Hepatocyte (in vitro differentiated cells): ENCODE measurements around the gene CD58. TPM values are rescaled to one million over a fixed set of nuclear protein-coding genes. Genes with fewer than 3 reads are reported as not detected.

Source experiments
- DNase-seq: peaks from one replicate; pipeline ENCODE4 v3.0.0-alpha.2; 2016; ENCODE audit warnings: low spot score
- H2AFZ ChIP-seq: fragments of 200-600 bp; sonication (generic); 2 replicates; pipeline ENCODE4 v1.6.0; 2016; ENCODE audit warnings: antibody characterized with exemption, mild to moderate bottlenecking
- H3K27ac ChIP-seq: fragments of 200-600 bp; sonication (generic); 2 replicates; pipeline ENCODE4 v1.5.1; 2016; ENCODE audit warnings: mild to moderate bottlenecking
- H3K27me3 ChIP-seq: fragments of 200-600 bp; sonication (generic); 2 replicates; pipeline ENCODE4 v1.6.1; 2016
- H3K36me3 ChIP-seq: fragments of 200-600 bp; sonication (generic); replicated peaks from 2 replicates; pipeline ENCODE4 v1.5.1; 2016; ENCODE audit warnings: low read depth; ENCODE audit not compliant: insufficient read depth
- H3K4me1 ChIP-seq: fragments of 200-600 bp; sonication (generic); 2 replicates; pipeline ENCODE4 v1.5.1; 2016; ENCODE audit warnings: mild to moderate bottlenecking, moderate library complexity; ENCODE audit not compliant: insufficient read depth
- H3K4me2 ChIP-seq: fragments of 200-600 bp; sonication (generic); 2 replicates; pipeline ENCODE4 v1.6.0; 2016
- H3K4me3 ChIP-seq: fragments of 200-600 bp; sonication (generic); 2 replicates; pipeline ENCODE4 v1.5.1; 2016; ENCODE audit warnings: mild to moderate bottlenecking
- H3K79me2 ChIP-seq: fragments of 200-600 bp; sonication (generic); 2 replicates; pipeline ENCODE4 v1.6.0; 2017; ENCODE audit warnings: mild to moderate bottlenecking
- H3K9me2 ChIP-seq: fragments of 200-600 bp; sonication (generic); replicated peaks from 2 replicates; pipeline ENCODE4 v1.6.0; 2017; ENCODE audit warnings: mild to moderate bottlenecking; ENCODE audit not compliant: insufficient read depth
- H3K9me3 ChIP-seq: fragments of 200-600 bp; sonication (generic); 2 replicates; pipeline ENCODE4 v1.5.1; 2016; ENCODE audit warnings: low read depth, mild to moderate bottlenecking
- H4K20me1 ChIP-seq: fragments of 200-600 bp; sonication (generic); 2 replicates; pipeline ENCODE4 v1.6.0; 2016; ENCODE audit warnings: mild to moderate bottlenecking; ENCODE audit not compliant: insufficient read depth, poor library complexity, severe bottlenecking
- CTCF ChIP-seq: fragments of 200-600 bp; sonication (generic); IDR thresholded peaks from 2 replicates; pipeline ENCODE4 v1.5.1; 2016; ENCODE audit warnings: antibody characterized with exemption, mild to moderate bottlenecking; ENCODE audit not compliant: poor library complexity
- EZH2 ChIP-seq: fragments of 200-600 bp; sonication (generic); IDR thresholded peaks from 2 replicates; pipeline ENCODE4 v1.6.1; 2016; ENCODE audit warnings: antibody characterized with exemption, mild to moderate bottlenecking, borderline replicate concordance
- EZH2phosphoT487 ChIP-seq: fragments of 200-600 bp; sonication (generic); IDR thresholded peaks from one replicate; pipeline ENCODE4 v1.6.1; 2018; ENCODE audit warnings: antibody characterized with exemption, mild to moderate bottlenecking, low read depth, moderate library complexity; ENCODE audit not compliant: unreplicated experiment, severe bottlenecking
- WGBS: methylation state at CpG from one replicate; pipeline ENCODE4 v1.1.6; 2016; ENCODE audit warnings: low lambda C conversion rate; ENCODE audit errors: missing lambda C conversion rate; 5-methylcytosine and 5-hydroxymethylcytosine counted together
- polyA plus RNA-seq: library from polyadenylated mRNA; unstranded; fragments of >200 nt; fragmentation: Nextera tagmentation; extraction: Ambion mirVana; gene quantifications from 2 replicates; pipeline ENCODE4 v1.2.1, GENCODE V29; 2016
- total RNA-seq: library from RNA; depleted of rRNA; stranded (reverse); fragments of >200 nt; gene quantifications from 2 replicates; pipeline ENCODE4 v1.2.3, GENCODE V29; 2014

The CD58 gene
- total and polyA plus RNA-seq, 2 experiments from 2014 or later, result 14.4 to 26.9 TPM

DNA sequence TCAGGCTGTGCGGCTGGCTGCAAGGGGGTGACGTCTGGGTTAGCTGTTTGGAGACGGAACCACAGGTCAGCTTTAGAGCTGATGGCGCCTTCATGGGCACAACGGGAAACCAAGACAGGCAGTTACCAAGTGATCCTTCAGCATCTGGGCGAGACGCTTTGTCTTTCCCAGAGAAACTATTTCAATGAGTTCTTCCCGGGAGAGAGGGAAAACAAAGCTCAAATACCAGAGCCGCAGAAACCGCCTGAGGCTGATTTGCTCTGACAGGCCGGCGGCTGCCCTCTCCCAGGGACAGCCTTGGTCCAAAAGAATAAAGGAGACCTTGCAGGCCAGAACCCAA is 76.5 kb downstream of the CD58 start:
- no peak for DNase-seq
- Histone ChIP-seq H3K4me3 (no peak overlapping the region), H3K9me2 (no peaks in the 10 kb centered on the region), H4K20me1 (no peaks in the 10 kb centered on the region), H3K36me3 (no peaks in the 10 kb centered on the region), H3K4me1 (peaks cover 45% of the 10 kb centered on the region), H3K27ac (peak overlapping the region; percentile 69), H2AFZ (no peak overlapping the region), H3K79me2 (peaks cover 2% of the 10 kb centered on the region), H3K27me3 (no peaks in the 10 kb centered on the region), H3K9me3 (no peaks in the 10 kb centered on the region), H3K4me2 (peak overlapping the region; percentile 50)
- TF ChIP-seq EZH2phosphoT487 (no peak), EZH2 (no peak), CTCF (no peak)
- WGBS, result 62% methylated on average over 12 of the region's 12 CpGs

- Histone ChIP-seq H3K36me3 (no peaks in the 10 kb centered on the region), H3K79me2 (peaks cover 2% of the 10 kb centered on the region)
- 94% methylated on average over 29 of the region's 29 CpGs for WGBS
These were observed 77.1 kb downstream of the CD58 start for GRCh38 chr1:116493484-116494352.

DNA sequence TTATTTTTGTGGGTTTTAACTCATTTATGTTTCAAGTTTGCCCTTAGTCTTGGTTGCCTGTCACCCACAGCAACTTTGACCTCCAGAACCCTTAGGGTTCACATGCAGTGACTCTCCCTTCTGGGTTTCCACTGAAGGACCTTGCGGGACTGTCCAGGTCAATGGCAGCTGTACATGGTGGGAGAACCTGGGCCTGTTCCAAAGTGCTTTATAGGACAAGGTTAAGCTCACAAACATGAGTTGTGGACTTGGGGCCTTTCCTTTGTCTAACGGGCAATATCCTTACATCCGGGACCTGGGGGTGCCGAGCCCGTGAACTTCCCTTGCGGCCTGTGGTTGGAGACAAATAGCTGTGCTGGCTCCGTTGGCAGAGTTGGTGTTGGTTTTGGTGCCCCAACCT is 77.8 kb downstream of the CD58 start:
- no peak for DNase-seq
- no peaks in the 10 kb centered on the region for H3K36me3 ChIP-seq
- H3K79me2 ChIP-seq, result no peaks in the 10 kb centered on the region
- H4K20me1 ChIP-seq, result no peaks in the 10 kb centered on the region
- no peak for TF ChIP-seq EZH2phosphoT487
- TF ChIP-seq EZH2, result no peak
- TF ChIP-seq CTCF, result no peak
- H2AFZ ChIP-seq, result no peak overlapping the region
- no peak overlapping the region for H3K4me3 ChIP-seq
- no peaks in the 10 kb centered on the region for H3K9me3 ChIP-seq
- 96% methylated on average over 7 of the region's 7 CpGs for WGBS
- H3K9me2 ChIP-seq, result no peaks in the 10 kb centered on the region
- H3K4me2 ChIP-seq, result no peak overlapping the region
- peak overlapping the region; percentile 31 for H3K27ac ChIP-seq
- no peaks in the 10 kb centered on the region for H3K27me3 ChIP-seq
- peaks cover 50% of the 10 kb centered on the region for H3K4me1 ChIP-seq

More at GRCh38 chr1:116493484-116494352, 77.1 kb downstream of the CD58 start:
- no peaks in the 10 kb centered on the region for H3K9me3 ChIP-seq
- no peaks in the 10 kb centered on the region for H3K27me3 ChIP-seq
- H3K9me2 ChIP-seq, result no peaks in the 10 kb centered on the region
- H4K20me1 ChIP-seq, result no peaks in the 10 kb centered on the region
- H2AFZ ChIP-seq, result no peak overlapping the region
- DNase-seq, result no peak
- no peak overlapping the region for H3K4me3 ChIP-seq
- TF ChIP-seq CTCF, result no peak
- no peak for TF ChIP-seq EZH2
- TF ChIP-seq EZH2phosphoT487, result no peak
- H3K4me2 ChIP-seq, result no peak overlapping the region
- peak overlapping the region; percentile 69 for H3K27ac ChIP-seq
- peaks cover 50% of the 10 kb centered on the region for H3K4me1 ChIP-seq
